Lower lobe of right lung (tissue), 2 donors: ENCODE results near the gene ZNF212. TPM values are rescaled to one million over a fixed set of nuclear protein-coding genes. Genes with fewer than 3 reads are reported as not detected.
A peak's percentile ranks its signal among the peaks of the same experiment; 100 is the strongest.

Source experiments
- ATAC-seq, 2 donors: fragments of 200-7000 bp; cut with Tn5 transposase; one replicate each; pipeline ENCODE4 v1.9.1; 2020 to 2022; ENCODE audit warnings: mild to moderate bottlenecking in 2 of 2, moderate library complexity in 2 of 2
- DNase-seq: peaks from one replicate; pipeline ENCODE4 v3.0.0-alpha.2; 2020
- H3K27ac ChIP-seq: fragments of 200-600 bp; one replicate; pipeline ENCODE4 v1.8.0; 2022
- H3K27me3 ChIP-seq: fragments of 200-600 bp; one replicate; pipeline ENCODE4 v1.8.0; 2022; ENCODE audit warnings: low read depth
- H3K36me3 ChIP-seq: fragments of 200-600 bp; one replicate; pipeline ENCODE4 v1.8.0; 2022; ENCODE audit warnings: mild to moderate bottlenecking
- H3K4me1 ChIP-seq: fragments of 200-600 bp; one replicate; pipeline ENCODE4 v1.8.0; 2022
- H3K4me3 ChIP-seq: fragments of 200-600 bp; one replicate; pipeline ENCODE4 v1.8.0; 2022; ENCODE audit warnings: mild to moderate bottlenecking
- H3K9me3 ChIP-seq: fragments of 200-600 bp; one replicate; pipeline ENCODE4 v1.8.0; 2022
- intact Hi-C: fragments of 100-400 bp; cut with DNase I; formaldehyde crosslinking; loops from one replicate; pipeline ENCODE4 v1.11.0; 2022
- long read RNA-seq: library from polyadenylated mRNA; unstranded; transcript quantifications from one replicate; pipeline ENCODE4 v2.0.0, GENCODE V29; 2021
- total RNA-seq: library from RNA; stranded (reverse); fragmentation: NEBNext Ultra II Directional; extraction: Animal tissue kit (Norgen Biotek cat#: 25700); gene quantifications from one replicate; pipeline ENCODE4 v1.2.1, GENCODE V29; 2021
- TF ChIP-seq, protein P1 (sequence below): fragments of 200-600 bp; IDR thresholded peaks from one replicate; pipeline ENCODE4 v1.8.0; 2022; ENCODE audit warnings: antibody characterized with exemption, mild to moderate bottlenecking
- donor health status: DM: no; HTN: yes; CAD: no; lungs with severe emphysema.

The ZNF212 gene
- total RNA-seq: 10.5 TPM
- long read RNA-seq, partial matches to known transcripts: 2 of 10 reads
- long read RNA-seq, other reads (novel, unspliced or antisense): 5 of 10 reads

DNA sequence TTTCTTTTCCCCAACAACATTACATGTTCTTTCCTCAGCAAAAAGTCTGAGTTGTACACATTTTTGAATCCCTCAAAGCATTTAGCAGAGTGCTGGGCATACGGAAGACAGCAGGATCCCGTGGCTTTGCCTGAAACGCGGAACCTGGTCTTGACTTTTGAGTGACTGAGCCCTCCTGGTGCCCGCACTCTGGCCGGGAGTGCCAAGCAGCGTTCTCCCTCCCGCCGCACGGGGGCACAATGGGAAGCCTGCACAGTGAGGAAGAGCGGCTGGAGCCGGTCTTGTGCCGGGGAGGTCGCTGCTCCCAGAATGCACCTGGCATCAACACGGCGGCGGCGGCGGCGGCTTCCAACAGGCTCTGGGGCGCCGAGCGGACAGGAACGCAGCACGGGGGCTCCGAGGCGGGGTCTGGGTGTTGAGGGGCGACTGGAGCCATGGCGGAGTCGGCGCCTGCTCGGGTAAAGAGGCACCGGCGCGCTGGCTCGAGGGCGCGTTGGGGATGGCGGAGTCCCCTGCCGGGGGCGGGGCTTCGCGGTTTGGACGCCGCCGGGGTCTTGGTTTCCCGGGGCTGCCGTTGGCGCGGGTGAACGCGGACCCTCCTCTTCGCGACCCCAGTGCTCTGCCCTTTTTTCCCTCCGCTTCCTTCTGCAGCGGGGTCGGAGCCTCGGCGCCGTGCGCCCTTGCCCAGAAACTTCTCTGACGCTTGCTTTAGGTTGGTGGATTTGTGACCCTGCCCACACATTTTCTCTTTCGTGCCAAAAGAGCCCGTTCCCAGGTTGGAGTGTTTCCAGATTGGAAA lies at the start of gene ZNF212:
TSS of gene ZNF212 (plus strand) at position 307 of the 799 bp plus-strand sequence. CDS start at position 435, 128 bp downstream.
- peak; percentile 100 for ATAC-seq

DNA sequence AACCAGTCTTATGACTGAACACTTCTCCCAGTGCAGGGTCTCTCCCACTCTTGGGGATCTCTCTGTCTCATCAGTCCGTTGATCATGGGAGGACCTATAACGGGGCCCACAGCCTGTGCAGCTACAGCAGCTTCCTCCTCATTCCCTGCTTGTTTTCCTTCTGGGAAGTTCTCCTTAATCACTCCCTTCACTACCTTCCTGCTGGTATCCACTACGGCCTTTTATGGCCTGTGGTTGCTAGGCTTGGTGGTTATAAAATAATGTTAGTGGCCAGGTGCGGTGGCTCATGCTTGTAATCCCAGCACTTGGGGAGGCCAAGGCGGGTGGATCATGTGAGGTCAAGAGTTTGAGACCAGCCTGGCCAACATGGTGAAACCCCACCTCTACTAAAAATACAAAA lies 47.6 kb upstream of the ZNF212 start:
- Histone ChIP-seq H3K4me3 (no peak overlapping the region), H3K4me1 (peaks cover 13% of the 10 kb centered on the region), H3K27ac (no peak overlapping the region), H3K9me3 (no peaks in the 10 kb centered on the region), H3K27me3 (no peaks in the 10 kb centered on the region), H3K36me3 (no peaks in the 10 kb centered on the region)
- intact Hi-C loops: no loop called here
- DNase-seq (no peak), ATAC-seq (no peak)
- TF ChIP-seq, protein P1, sequence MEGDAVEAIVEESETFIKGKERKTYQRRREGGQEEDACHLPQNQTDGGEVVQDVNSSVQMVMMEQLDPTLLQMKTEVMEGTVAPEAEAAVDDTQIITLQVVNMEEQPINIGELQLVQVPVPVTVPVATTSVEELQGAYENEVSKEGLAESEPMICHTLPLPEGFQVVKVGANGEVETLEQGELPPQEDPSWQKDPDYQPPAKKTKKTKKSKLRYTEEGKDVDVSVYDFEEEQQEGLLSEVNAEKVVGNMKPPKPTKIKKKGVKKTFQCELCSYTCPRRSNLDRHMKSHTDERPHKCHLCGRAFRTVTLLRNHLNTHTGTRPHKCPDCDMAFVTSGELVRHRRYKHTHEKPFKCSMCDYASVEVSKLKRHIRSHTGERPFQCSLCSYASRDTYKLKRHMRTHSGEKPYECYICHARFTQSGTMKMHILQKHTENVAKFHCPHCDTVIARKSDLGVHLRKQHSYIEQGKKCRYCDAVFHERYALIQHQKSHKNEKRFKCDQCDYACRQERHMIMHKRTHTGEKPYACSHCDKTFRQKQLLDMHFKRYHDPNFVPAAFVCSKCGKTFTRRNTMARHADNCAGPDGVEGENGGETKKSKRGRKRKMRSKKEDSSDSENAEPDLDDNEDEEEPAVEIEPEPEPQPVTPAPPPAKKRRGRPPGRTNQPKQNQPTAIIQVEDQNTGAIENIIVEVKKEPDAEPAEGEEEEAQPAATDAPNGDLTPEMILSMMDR: no peak

More for the DNA sequence above, at the start of gene ZNF212:
- Histone ChIP-seq H3K27me3 (no peaks in the 10 kb centered on the region), H3K4me3 (peak within 1 kb of the TSS; percentile 100), H3K9me3 (no peaks in the 10 kb centered on the region), H3K36me3 (no peaks in the 10 kb centered on the region), H3K27ac (peak within 1 kb of the TSS; percentile 67), H3K4me1 (peaks cover 21% of the 10 kb centered on the region)
- TF ChIP-seq, protein P1: peak; percentile 89
- intact Hi-C loops: no loop called here
- DNase-seq: peak; percentile 94

DNA sequence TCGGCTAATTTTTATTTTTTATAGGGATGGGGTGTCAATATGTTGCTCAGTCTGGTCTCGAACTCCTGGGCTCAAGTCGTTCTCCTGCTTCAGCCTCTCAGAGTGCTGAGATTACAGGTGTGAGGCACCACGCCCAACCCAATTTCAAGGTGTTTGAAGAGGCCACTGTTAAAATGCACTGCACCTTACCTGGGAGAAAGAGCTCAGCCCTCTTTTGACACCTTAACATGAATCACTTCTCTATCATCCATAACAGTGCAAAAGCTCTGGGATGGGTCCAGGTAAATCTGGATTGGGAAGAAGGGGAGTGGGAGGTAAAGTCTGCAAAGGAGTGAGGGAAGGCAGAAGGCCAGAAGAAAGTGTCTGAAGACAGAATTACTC lies 44.7 kb upstream of the ZNF212 start:
- H3K36me3 ChIP-seq: peaks cover 17% of the 10 kb centered on the region
- ATAC-seq (peak in 1 of 2 donors; percentile 1), DNase-seq (no peak)
- no peaks in the 10 kb centered on the region for H3K27me3 ChIP-seq
- peaks cover 23% of the 10 kb centered on the region for H3K4me1 ChIP-seq
- H3K9me3 ChIP-seq: no peaks in the 10 kb centered on the region
- H3K4me3 ChIP-seq: peak overlapping the region; percentile 88
- peak overlapping the region; percentile 89 for H3K27ac ChIP-seq
- TF ChIP-seq, protein P1: no peak
- intact Hi-C loops: no loop called here

DNA sequence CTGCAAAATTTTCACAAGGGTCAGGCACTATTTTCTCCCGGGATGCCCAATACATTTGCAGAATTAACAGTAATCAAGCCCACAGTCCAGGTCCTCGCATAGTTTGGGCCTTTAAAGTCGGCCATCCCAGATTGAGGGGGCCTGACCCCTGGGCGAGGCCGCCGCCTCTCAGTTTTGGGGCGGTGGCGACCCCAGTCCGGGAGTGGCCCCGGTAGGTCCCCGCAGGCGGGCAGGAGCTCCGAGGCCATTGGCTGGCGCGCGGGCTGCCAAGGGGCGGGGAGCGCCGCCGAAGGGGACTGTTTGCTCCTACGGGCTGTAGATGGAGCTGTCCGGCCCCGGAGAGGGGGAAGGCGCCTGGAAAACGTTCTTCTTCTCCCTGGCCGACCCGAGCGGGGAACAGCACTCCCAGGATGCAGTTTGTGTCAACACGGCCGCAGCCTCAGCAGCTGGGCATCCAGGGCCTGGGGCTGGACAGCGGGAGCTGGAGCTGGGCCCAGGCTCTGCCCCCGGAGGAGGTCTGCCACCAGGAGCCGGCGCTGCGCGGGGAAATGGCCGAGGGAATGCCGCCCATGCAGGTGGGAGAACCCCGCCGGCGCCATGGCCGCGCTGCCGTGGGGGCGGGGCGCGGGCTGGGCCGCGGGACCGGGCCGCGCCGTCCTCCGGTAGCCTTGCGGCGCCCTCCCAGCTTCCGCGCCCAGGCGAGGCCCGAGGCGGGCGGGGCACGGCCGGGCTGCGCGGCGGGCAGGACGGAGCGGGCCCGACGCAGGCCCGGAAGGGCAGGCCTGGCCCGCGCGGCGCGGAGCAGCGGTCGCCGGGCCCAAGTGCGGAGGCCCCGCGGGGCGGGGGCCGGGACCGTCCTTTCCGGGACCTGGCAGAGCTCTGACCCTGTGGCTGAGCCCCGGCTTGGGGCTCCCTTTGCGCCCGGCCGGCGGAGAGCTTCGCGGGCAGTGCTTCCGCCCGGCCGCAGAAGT lies 44.0 kb upstream of the ZNF212 start, which contains the start of gene ZNF282:
TSS of gene ZNF282 (plus strand) at position 367 of the 971 bp plus-strand sequence. CDS start at position 411, 44 bp downstream.
- no peaks in the 10 kb centered on the region for H3K9me3 ChIP-seq
- no peaks in the 10 kb centered on the region for H3K27me3 ChIP-seq
- peaks cover 24% of the 10 kb centered on the region for H3K36me3 ChIP-seq
- peak within 1 kb of the TSS; percentile 89 for H3K27ac ChIP-seq
- ATAC-seq: peak; percentile 98 to 99
- peak; percentile 93 for DNase-seq
- H3K4me3 ChIP-seq: peak within 1 kb of the TSS; percentile 88
- peaks cover 23% of the 10 kb centered on the region for H3K4me1 ChIP-seq
- TF ChIP-seq, protein P1: peak; percentile 73
- intact Hi-C loops: no loop called here

DNA sequence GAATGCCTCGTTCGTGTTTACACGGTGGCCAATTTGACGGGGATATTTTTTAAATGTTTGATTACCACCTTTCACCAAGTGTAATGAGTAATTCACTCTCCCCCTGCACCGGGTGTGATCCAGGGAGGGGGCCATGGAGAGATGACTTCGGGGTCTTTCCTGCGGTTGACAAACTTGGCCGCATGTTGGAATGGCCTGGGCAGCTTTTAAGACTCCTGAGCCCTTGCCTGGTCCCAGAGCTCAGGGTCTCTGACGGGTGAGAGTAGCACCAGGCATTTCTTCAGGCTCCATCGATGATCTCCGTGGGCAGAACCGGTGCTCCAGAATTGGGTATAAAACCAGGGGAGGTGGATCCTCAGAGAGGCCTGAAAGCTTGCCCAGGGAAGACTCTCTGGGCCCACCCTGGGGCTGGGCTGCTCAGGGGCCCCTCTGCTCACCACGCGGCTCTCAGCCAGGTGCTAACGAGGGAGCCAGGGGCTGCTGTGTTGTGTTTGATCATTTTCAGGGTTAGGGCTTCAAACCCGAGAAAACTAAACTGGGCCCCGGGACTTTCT lies 43.2 kb upstream of the ZNF212 start:
- Histone ChIP-seq H3K9me3 (no peaks in the 10 kb centered on the region), H3K27ac (peak overlapping the region; percentile 89), H3K36me3 (peaks cover 31% of the 10 kb centered on the region), H3K27me3 (no peaks in the 10 kb centered on the region), H3K4me3 (peak overlapping the region; percentile 88), H3K4me1 (peaks cover 23% of the 10 kb centered on the region)
- TF ChIP-seq, protein P1: no peak
- intact Hi-C loops: no loop called here
- ATAC-seq (no peak), DNase-seq (no peak)
